ENCODE results near the gene RAB30. TPM values are rescaled to one million over a fixed set of nuclear protein-coding genes. Genes with fewer than 3 reads are reported as not detected.
A peak's percentile ranks its signal among the peaks of the same experiment; 100 is the strongest.

Gene RAB30
- total and polyA plus RNA-seq, 4 experiments from 2014 or later, result 5.0 to 14.1 (median 10.6) TPM

GRCh38 chr11:83000381-83000780 lies 71.3 kb downstream of the RAB30 start:
- CTCF ChIA-PET (ENCODE audit: partially characterized antibody), result no interaction called here
- H3K27ac Mint-ChIP-seq, result no peak overlapping the region
- Histone ChIP-seq H3K9me3 (ENCODE audit: control insufficient read depth in 1 of 2, low read length in 2 of 2) (no peaks in the 10 kb centered on the region), H3K4me1 (ENCODE audit: insufficient read depth, low read length) (peaks cover 19% of the 10 kb centered on the region), H3K27me3 (ENCODE audit: insufficient read depth, low read length) (no peaks in the 10 kb centered on the region), H3K27ac (ENCODE audit: low read depth, low read length) (no peak overlapping the region), H3K4me3 (ENCODE audit: low read length in 2 of 2) (no peak overlapping the region), H3K36me3 (ENCODE audit: insufficient read depth, low read length) (no peaks in the 10 kb centered on the region)
- no peaks in the 10 kb centered on the region for H3K9me3 Mint-ChIP-seq
- H3K36me3 Mint-ChIP-seq, result peaks cover 0 to 2% of the 10 kb centered on the region in 2 donors
- H3K27me3 Mint-ChIP-seq, result no peaks in the 10 kb centered on the region
- peaks cover 17 to 29% (median 22%) of the 10 kb centered on the region in 4 donors for H3K4me1 Mint-ChIP-seq
- intact Hi-C loops (cut with micrococcal nuclease), result no loop called here
- H3K4me3 Mint-ChIP-seq, result no peak overlapping the region
- no peak for DNase-seq
- POLR2A ChIA-PET (ENCODE audit: partially characterized antibody), result no interaction called here

- H3K27ac ChIP-seq (ENCODE audit: low read depth, low read length), result no peak overlapping the region
- no peaks in the 10 kb centered on the region for H3K36me3 ChIP-seq (ENCODE audit: insufficient read depth, low read length)
- Mint-ChIP-seq H3K36me3 (peaks cover 0 to 7% of the 10 kb centered on the region in 2 donors), H3K4me3 (no peak overlapping the region), H3K27ac (peak overlapping the region in 1 of 7 donors; percentile 53), H3K9me3 (no peaks in the 10 kb centered on the region), H3K27me3 (no peaks in the 10 kb centered on the region), H3K4me1 (peaks cover 17 to 25% (median 21%) of the 10 kb centered on the region in 4 donors)
- intact Hi-C loops (cut with micrococcal nuclease), result no loop called here
- ChIA-PET POLR2A (ENCODE audit: partially characterized antibody) (no interaction called here), CTCF (ENCODE audit: partially characterized antibody) (interaction anchor here (0.8 to 1.6 kb wide), 4 partner anchors 8 to 250 kb away, joined by 3 to 5 read pairs (median 3); partner anchors contain the start of gene PRCP)
- H3K4me3 ChIP-seq (ENCODE audit: low read length in 2 of 2), result no peak overlapping the region
- no peaks in the 10 kb centered on the region for H3K27me3 ChIP-seq (ENCODE audit: insufficient read depth, low read length)
- DNase-seq, result no peak
- peaks cover 19% of the 10 kb centered on the region for H3K4me1 ChIP-seq (ENCODE audit: insufficient read depth, low read length)
- no peaks in the 10 kb centered on the region for H3K9me3 ChIP-seq (ENCODE audit: control insufficient read depth in 1 of 2, low read length in 2 of 2)
Observed at GRCh38 chr11:82999232-82999631, 72.5 kb downstream of the RAB30 start.

GRCh38 chr11:82998697-82999096 lies 73.0 kb downstream of the RAB30 start:
- Mint-ChIP-seq H3K36me3 (peaks cover 0 to 13% of the 10 kb centered on the region in 2 donors), H3K27me3 (no peaks in the 10 kb centered on the region), H3K27ac (no peak overlapping the region), H3K9me3 (no peaks in the 10 kb centered on the region), H3K4me1 (peaks cover 17 to 25% (median 21%) of the 10 kb centered on the region in 4 donors), H3K4me3 (no peak overlapping the region)
- intact Hi-C loops (cut with micrococcal nuclease), result no loop called here
- ChIA-PET CTCF (ENCODE audit: partially characterized antibody) (interaction anchor here (0.8 to 1.6 kb wide), 3 partner anchors 8 to 132 kb away, joined by 3 to 5 read pairs (median 3); partner anchors contain the start of gene PRCP), POLR2A (ENCODE audit: partially characterized antibody) (no interaction called here)
- Histone ChIP-seq H3K36me3 (ENCODE audit: insufficient read depth, low read length) (no peaks in the 10 kb centered on the region), H3K27ac (ENCODE audit: low read depth, low read length) (no peak overlapping the region), H3K4me1 (ENCODE audit: insufficient read depth, low read length) (peaks cover 19% of the 10 kb centered on the region), H3K4me3 (ENCODE audit: low read length in 2 of 2) (no peak overlapping the region), H3K9me3 (ENCODE audit: control insufficient read depth in 1 of 2, low read length in 2 of 2) (no peaks in the 10 kb centered on the region), H3K27me3 (ENCODE audit: insufficient read depth, low read length) (no peaks in the 10 kb centered on the region)
- no peak for DNase-seq

DNA sequence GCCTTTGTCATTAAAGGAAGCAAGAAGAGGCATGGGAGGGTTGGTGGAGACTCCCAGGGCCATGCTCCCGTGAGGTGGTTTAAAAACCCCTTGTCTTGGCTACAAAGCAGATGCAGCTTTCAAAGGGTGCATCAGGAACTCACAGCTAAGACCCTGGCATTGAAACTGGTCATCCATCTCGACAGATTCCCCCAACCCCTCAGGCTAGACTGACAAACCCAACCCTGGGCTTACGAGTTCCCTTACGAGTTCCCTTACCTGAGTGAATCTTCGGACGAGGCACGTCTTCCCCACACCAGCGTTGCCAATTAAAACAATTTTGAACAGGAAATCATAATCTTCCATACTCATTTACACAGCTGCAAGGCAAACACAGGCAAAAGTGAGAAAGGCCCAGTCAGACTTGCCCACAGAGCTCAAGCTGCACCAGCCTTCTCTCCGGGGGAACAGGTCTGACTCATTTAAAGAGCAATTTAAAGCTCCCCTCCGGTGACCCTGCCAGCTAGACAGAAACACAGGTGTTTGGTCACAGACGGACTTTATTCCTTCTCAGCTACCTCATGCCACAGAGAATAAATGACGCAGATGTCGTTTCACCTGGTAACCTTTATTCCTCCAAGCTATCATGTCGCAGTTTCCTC lies 74.6 kb downstream of the RAB30 start:
- no peaks in the 10 kb centered on the region for H3K27me3 Mint-ChIP-seq
- Histone ChIP-seq H3K27ac (ENCODE audit: low read depth, low read length) (no peak overlapping the region), H3K27me3 (ENCODE audit: insufficient read depth, low read length) (no peaks in the 10 kb centered on the region), H3K9me3 (ENCODE audit: control insufficient read depth in 1 of 2, low read length in 2 of 2) (no peaks in the 10 kb centered on the region), H3K4me3 (ENCODE audit: low read length in 2 of 2) (no peak overlapping the region), H3K36me3 (ENCODE audit: insufficient read depth, low read length) (no peaks in the 10 kb centered on the region), H3K4me1 (ENCODE audit: insufficient read depth, low read length) (peaks cover 13% of the 10 kb centered on the region)
- ChIA-PET POLR2A (ENCODE audit: partially characterized antibody) (interaction anchor here (1.0 kb wide), 1 partner anchor 41 kb away, joined by 3 read pairs; no protein-coding TSS in a partner anchor), CTCF (ENCODE audit: partially characterized antibody) (interaction anchor here (1.3 kb wide), 1 partner anchor 42 kb away, joined by 3 read pairs; no protein-coding TSS in a partner anchor)
- H3K4me3 Mint-ChIP-seq, result no peak overlapping the region
- H3K9me3 Mint-ChIP-seq, result no peaks in the 10 kb centered on the region
- H3K27ac Mint-ChIP-seq, result peak overlapping the region in 1 of 7 donors; percentile 36
- H3K4me1 Mint-ChIP-seq, result peaks cover 15 to 22% (median 19%) of the 10 kb centered on the region in 4 donors
- H3K36me3 Mint-ChIP-seq, result peaks cover 2 to 24% of the 10 kb centered on the region in 2 donors
- intact Hi-C loops (cut with micrococcal nuclease), result no loop called here
- no peak for DNase-seq

- Mint-ChIP-seq H3K4me1 (peaks cover 11 to 18% (median 12%) of the 10 kb centered on the region in 4 donors), H3K9me3 (no peaks in the 10 kb centered on the region), H3K36me3 (peaks cover 2 to 24% of the 10 kb centered on the region in 2 donors), H3K27ac (peak overlapping the region in 4 of 7 donors; percentile 64 to 89 (median 71)), H3K4me3 (no peak overlapping the region), H3K27me3 (no peaks in the 10 kb centered on the region)
- Histone ChIP-seq H3K36me3 (ENCODE audit: insufficient read depth, low read length) (no peaks in the 10 kb centered on the region), H3K4me3 (ENCODE audit: low read length in 2 of 2) (no peak overlapping the region), H3K4me1 (ENCODE audit: insufficient read depth, low read length) (peaks cover 6% of the 10 kb centered on the region), H3K9me3 (ENCODE audit: control insufficient read depth in 1 of 2, low read length in 2 of 2) (no peaks in the 10 kb centered on the region), H3K27ac (ENCODE audit: low read depth, low read length) (no peak overlapping the region), H3K27me3 (ENCODE audit: insufficient read depth, low read length) (no peaks in the 10 kb centered on the region)
- POLR2A ChIA-PET (ENCODE audit: partially characterized antibody), result interaction anchor here (0.6 kb wide), 1 partner anchor 31 kb away, joined by 3 read pairs; no protein-coding TSS in a partner anchor
- CTCF ChIA-PET (ENCODE audit: partially characterized antibody), result interaction anchor here (1.0 to 1.2 kb wide), 2 partner anchors 84 to 161 kb away, joined by 3 read pairs; partner anchors contain the start of gene PCF11
- no peak for DNase-seq
- intact Hi-C loops (cut with micrococcal nuclease), result no loop called here
Observed at GRCh38 chr11:82995754-82996398, 75.8 kb downstream of the RAB30 start.

DNA sequence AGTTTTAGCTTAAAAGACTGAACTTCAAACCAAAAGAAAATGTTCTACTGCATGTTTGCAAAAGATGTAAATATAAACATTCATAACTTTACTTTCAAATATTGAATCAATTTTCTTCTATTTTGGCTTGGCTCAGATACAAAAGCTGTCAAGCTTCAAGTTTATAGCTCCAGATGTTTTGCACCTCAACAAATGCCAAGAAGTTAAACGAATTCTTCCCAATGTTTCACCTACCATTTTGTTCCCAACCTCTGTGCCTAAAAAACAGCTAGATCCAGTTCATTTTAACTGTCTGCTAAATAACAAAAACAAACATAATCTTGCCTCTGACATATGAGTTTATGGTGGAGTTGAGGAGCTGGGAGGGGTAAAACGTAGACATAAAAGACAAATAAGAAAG lies 76.5 kb downstream of the RAB30 start:
- H3K27ac Mint-ChIP-seq, result no peak overlapping the region
- no peak for DNase-seq
- ChIA-PET CTCF (ENCODE audit: partially characterized antibody) (interaction anchor here (1.0 to 1.2 kb wide), 2 partner anchors 84 to 161 kb away, joined by 3 read pairs; partner anchors contain the start of gene PCF11), POLR2A (ENCODE audit: partially characterized antibody) (no interaction called here)
- Histone ChIP-seq H3K27ac (ENCODE audit: low read depth, low read length) (no peak overlapping the region), H3K4me3 (ENCODE audit: low read length in 2 of 2) (no peak overlapping the region), H3K27me3 (ENCODE audit: insufficient read depth, low read length) (no peaks in the 10 kb centered on the region), H3K36me3 (ENCODE audit: insufficient read depth, low read length) (no peaks in the 10 kb centered on the region), H3K9me3 (ENCODE audit: control insufficient read depth in 1 of 2, low read length in 2 of 2) (no peaks in the 10 kb centered on the region), H3K4me1 (ENCODE audit: insufficient read depth, low read length) (peaks cover 6% of the 10 kb centered on the region)
- intact Hi-C loops (cut with micrococcal nuclease), result no loop called here
- H3K4me1 Mint-ChIP-seq, result peaks cover 12 to 18% (median 12%) of the 10 kb centered on the region in 4 donors
- no peak overlapping the region for H3K4me3 Mint-ChIP-seq
- H3K27me3 Mint-ChIP-seq, result no peaks in the 10 kb centered on the region
- peaks cover 2 to 24% of the 10 kb centered on the region in 2 donors for H3K36me3 Mint-ChIP-seq
- no peaks in the 10 kb centered on the region for H3K9me3 Mint-ChIP-seq

DNA sequence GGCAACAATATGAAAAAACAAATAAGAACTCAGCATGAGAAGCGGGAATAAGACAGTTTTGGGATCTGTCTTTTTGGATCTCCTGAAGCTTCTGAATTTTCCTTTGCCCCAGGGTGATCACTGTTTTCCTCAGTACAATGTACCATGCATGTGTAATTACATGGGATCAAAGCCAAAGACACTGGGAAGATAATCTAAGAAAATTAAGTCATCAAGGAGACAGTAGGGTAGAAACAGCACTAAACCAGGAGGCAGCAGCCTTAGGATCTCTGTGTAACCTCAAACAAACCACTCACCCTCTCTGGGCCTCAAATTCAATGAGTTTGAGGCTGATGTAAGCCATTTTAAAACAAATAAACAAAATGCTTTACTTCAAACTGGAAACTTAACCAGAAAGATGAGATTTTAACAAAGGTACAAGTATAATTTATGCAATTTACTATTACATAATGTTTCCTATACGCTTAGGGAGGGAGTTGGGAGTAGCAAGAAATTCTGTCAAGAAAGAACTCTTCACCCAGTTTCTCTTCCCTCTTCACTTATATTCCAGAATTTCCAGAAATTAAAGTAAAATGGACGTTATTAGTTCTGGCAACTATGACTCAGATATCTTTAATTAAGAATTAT lies 77.0 kb downstream of the RAB30 start:
- Histone ChIP-seq H3K4me3 (ENCODE audit: low read length in 2 of 2) (no peak overlapping the region), H3K27me3 (ENCODE audit: insufficient read depth, low read length) (no peaks in the 10 kb centered on the region), H3K4me1 (ENCODE audit: insufficient read depth, low read length) (peaks cover 6% of the 10 kb centered on the region), H3K9me3 (ENCODE audit: control insufficient read depth in 1 of 2, low read length in 2 of 2) (no peaks in the 10 kb centered on the region), H3K36me3 (ENCODE audit: insufficient read depth, low read length) (no peaks in the 10 kb centered on the region), H3K27ac (ENCODE audit: low read depth, low read length) (no peak overlapping the region)
- Mint-ChIP-seq H3K27ac (peak overlapping the region in 1 of 7 donors; percentile 49), H3K9me3 (no peaks in the 10 kb centered on the region), H3K27me3 (no peaks in the 10 kb centered on the region), H3K4me3 (no peak overlapping the region), H3K4me1 (peaks cover 10 to 16% (median 14%) of the 10 kb centered on the region in 4 donors), H3K36me3 (peaks cover 3 to 24% of the 10 kb centered on the region in 2 donors)
- ChIA-PET POLR2A (ENCODE audit: partially characterized antibody) (no interaction called here), CTCF (ENCODE audit: partially characterized antibody) (interaction anchor here (1.2 kb wide), 1 partner anchor 162 kb away, joined by 3 read pairs; the partner anchor contains the start of gene PCF11)
- intact Hi-C loops (cut with micrococcal nuclease), result no loop called here
- no peak for DNase-seq
